Measurements from ENCODE around the gene KLHDC7B.

- TF ChIP-seq CTCF (conservative IDR thresholded peaks at IDR 0.05) (no peak), ZFX (IDR thresholded peaks at IDR 0.05) (no peak)
Measured at GRCh38 chr22:50574383-50574755, 28.7 kb downstream of the KLHDC7B start.

Data from C4-2B (cell line).